ENCODE measurements around the gene EML3.
"Not testable (repeated sequence)": the region's sequence is repeated elsewhere in the genome, so short reads cannot be mapped to it uniquely, and the experiment has no call there.

The EML3 gene, protein sequence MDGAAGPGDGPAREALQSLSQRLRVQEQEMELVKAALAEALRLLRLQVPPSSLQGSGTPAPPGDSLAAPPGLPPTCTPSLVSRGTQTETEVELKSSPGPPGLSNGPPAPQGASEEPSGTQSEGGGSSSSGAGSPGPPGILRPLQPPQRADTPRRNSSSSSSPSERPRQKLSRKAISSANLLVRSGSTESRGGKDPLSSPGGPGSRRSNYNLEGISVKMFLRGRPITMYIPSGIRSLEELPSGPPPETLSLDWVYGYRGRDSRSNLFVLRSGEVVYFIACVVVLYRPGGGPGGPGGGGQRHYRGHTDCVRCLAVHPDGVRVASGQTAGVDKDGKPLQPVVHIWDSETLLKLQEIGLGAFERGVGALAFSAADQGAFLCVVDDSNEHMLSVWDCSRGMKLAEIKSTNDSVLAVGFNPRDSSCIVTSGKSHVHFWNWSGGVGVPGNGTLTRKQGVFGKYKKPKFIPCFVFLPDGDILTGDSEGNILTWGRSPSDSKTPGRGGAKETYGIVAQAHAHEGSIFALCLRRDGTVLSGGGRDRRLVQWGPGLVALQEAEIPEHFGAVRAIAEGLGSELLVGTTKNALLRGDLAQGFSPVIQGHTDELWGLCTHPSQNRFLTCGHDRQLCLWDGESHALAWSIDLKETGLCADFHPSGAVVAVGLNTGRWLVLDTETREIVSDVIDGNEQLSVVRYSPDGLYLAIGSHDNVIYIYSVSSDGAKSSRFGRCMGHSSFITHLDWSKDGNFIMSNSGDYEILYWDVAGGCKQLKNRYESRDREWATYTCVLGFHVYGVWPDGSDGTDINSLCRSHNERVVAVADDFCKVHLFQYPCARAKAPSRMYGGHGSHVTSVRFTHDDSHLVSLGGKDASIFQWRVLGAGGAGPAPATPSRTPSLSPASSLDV

DNA sequence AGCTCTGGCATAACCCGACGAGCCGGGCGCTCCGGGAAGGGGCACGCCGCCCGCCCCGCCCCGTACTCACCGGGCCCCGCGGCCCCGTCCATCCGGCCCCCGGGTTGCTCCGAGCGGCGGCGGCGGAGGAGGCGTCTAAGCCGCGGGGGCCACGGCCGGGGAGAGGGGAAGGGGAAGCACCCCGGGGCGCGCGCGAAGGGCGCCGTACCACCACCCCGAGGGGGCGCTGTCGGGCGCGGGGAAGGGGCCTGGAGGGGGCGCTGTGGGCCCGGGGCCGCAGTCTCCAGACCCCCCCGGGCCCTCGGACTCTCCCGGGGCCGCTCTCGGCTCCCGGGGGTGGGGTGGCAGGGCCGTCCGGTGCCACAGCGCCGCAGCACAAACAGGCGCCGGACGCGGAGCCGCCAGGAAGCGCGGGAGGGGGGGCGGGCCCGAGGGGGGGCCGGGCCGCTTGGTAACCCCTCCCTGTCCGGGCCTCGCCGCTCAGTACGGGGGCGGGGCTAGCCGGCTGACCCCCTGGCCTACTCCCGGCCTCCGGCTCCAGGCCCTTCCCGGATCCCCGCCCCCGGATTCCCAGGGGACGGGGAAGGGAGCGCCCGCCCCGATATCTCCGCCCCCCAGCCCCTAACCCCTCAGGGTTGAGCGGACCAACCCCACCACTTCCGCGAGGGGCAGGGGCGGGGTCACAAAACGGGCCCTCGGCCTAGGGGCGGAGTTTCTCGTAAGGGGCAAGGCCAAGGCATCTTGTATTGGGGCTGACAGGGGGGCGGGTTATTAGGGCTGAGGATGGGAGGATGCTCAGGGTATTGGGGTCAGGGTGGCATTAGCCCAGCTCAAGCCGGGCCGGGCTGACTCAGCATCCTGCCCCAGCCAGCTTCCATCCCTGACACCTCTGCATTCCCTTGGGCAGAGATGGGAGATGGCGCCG is at the start of gene EML3, which contains the start of gene ROM1:
TSS of gene EML3 (minus strand) at position 410 of the 925 bp plus-strand sequence. CDS start at position 92, 318 bp downstream.
TSS of gene ROM1 (plus strand) at position 892 of the 925 bp plus-strand sequence. CDS start at position 917, 25 bp downstream.
- DNase-seq, result peak; percentile 57

DNA sequence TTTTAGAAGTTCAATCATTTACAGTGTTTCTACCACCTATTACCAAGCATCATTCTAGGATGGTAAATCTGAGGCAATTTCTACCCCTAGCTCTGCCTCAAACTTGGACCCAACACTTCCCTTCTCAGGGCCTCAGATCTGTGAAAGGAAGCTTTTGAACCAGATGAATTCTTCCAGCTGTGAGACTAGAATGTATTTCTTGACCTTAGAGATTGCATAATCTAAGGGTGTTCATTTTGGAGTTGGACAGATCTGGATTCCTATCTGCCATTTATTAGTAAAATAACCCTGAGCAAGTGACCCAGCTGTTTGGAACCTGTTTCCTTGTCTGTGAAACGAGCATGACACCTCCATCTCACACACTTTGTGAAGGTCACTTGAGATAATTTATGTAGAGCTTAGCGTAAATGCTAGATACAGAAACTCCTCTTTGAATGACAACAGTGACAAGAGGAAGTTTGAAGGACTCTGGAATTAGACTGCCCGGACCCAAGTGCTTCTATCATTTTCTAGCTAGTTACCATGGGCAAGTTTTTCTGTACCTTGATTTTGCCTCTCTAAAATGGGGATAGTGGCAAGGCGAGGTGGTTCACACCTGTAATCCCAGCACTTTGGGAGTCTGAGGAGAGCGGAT is 44.3 kb upstream of the EML3 start:
- no peak for DNase-seq

- DNase-seq, result no peak
Observed at GRCh38 chr11:62654297-62654696, 41.7 kb upstream of the EML3 start.

DNA sequence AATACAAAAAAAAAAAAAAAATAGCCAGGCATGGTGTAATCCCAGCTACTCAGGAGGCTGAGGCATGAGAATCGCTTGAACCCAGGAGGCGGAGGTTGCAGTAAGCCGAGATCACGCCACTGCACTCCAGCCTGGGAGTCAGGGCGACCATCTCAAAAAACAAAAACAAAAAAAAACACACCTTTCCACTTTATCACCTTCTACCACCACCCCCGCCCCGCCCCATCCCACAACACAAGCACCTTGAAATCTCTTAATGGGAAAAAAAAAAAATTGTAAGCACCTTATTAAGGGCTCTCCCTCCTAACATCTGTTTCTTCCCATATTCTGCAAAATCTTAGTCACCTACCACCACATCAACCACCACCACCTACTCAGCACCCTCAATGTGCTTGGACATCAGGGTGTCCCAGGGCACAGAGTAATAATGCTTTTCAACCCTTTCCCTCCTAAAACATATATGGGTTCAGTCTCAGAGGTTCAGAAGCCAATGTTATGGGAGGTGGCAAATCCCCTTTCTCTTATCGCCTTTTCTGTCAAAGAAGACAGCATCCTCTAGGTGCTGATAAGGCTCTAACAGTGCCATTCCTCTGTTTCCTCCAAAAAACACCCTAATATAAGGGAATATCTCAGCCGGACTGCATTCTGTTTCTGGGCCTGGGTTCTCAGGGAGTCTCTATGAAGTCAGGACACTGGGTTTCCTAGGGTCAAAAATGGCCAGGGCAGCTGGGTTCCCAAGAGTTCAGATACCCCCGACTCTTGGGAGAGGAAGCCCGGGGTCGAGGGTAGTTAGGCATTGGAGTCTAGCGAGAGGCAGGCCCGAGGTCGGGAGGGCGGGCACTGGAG is 39.8 kb upstream of the EML3 start:
- DNase-seq, result no peak

DNA sequence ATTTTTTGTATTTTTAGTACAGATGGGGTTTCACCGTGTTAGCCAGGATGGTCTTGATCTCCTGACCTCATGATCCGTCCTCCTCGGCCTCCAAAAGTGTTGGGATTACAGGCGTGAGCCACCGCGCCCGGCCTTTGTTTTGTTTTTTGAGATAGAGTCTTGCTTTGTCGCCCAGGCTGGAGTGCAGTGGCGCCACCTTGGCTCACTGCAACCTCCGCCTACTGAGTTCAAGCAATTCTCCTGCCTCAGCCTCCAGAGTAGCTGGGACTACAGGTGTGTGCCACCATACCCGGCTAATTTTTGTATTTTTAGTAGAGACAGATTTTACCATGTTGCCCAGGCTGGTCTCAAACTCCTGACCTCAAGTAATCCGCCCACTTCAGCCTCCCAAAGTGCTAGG is 37.7 kb upstream of the EML3 start:
- DNase-seq, result not testable (repeated sequence)

DNA sequence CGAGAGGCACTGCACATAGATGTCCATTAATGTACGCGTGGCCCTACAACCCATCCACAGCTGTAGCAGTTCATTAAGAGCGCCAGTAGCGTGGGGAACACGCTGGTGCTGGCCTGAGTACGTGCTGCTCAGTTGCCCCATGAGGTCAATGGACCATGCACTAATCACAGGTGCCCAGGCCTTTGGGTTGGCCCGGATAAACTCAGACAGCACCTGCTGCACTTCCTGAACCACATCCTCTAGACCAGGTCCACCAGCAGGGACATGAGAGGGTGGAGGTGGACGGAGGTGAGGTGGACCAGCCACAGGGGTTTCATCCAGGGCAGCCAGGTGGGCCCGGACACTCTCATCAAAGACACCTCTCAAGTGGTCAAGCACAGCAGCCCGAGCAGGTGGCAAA is 36.9 kb upstream of the EML3 start:
- no peak for DNase-seq

GRCh38 chr11:62648967-62649364 is 36.4 kb upstream of the EML3 start:
- DNase-seq, result no peak

GRCh38 chr11:62648185-62648966 is 35.8 kb upstream of the EML3 start:
- no peak for DNase-seq

GRCh38 chr11:62647609-62648005 is 35.0 kb upstream of the EML3 start:
- DNase-seq, result no peak

- DNase-seq, result no peak
Observed at GRCh38 chr11:62646825-62647608, 34.4 kb upstream of the EML3 start.

DNA sequence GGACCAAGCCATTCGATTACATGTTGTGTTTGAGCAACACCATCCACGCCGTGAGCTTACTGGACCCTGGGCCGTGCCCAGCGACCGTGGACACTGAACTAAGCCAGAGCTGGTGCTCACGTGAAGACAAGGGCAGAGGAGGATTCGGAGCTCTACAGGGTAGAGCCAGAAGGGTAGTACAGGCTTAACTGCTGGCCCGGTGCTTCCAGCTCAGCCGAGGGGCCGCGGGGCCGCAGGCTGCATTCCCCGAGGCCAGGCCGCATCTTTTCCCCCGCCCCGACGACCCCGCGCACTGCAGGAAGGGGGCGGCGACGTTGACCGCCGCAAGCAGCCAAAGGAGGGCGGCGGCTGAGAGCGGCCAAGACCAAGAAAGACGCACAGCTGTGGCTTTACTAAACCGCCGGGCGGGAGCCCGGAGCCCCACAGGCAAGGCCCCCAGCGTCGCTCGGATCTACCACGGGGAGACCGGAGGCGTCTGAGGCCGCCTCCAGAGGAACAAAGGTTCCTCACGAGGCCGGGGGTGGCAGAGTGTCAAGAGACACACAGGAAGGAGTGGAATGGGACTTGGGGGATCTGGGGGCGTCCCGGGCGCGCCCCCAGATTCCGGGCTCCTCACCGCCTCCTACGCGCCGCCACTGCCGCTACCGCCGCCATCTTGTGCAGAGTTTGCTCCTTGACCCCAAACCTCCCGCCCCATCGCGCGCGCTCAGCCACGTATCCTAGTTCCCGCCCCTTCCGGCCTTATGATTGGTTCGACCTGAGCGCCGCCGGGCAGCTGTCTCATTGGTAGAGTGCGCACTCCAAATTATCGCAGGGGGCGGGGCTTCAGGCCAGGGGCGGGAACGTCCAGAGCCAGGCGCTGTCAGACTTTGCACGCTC is 33.6 kb upstream of the EML3 start, which contains the start of gene GANAB:
TSS of gene GANAB (minus strand) at position 668 of the 879 bp plus-strand sequence. CDS start at position 654, 14 bp downstream.
- DNase-seq, result peak; percentile 99

DNA sequence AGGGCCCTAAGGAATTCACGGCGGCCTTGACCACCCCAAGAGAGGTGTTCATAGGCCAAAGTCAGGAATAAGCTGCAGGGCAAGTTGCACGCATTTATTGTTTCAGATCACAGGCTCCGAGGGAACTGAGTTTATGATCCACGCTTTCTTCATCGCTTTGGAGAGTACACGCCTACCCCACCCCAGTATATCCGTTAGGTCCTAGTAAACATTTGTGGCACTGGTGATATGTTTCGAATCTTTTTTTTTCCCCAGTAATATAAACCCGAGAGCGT is 33.0 kb upstream of the EML3 start:
- DNase-seq, result peak; percentile 24

DNA sequence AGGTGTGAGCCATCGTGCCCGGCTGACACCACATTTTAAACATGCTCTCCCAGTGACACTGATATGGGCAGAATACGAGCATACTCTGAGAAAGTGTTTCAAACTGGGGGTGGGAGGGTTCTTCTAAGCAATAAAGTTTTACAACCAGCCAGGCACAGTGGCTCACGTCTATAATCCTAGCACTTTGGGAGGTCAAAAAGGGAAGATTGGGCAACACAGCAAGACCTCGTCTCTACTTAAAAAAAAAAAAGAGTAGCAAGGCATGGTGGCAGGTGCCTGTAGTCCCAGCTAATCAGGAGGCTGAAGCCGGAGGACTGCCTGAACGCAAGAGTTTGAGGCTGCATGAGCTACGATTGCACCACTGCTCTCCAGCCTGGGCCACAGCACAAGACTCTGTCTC is 31.6 kb upstream of the EML3 start:
- no peak for DNase-seq

DNA sequence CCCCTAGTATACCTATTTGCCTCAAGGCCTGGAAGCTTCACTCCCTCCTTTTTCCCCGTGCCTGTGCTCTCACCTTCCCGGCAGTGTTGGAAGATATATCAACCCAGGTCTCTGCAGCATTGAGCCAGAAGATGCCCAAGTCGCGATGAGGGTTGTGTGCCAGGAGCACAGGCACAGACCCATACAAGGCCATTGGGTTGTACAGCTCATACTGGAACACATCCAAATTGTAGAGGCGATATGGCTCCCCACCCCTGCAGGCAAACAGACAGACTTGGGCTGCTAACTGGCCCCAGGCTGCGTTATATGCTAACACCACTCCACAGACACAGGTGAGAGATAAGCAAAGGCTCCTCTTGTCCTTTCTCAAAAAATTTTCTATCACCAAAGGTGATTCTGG is 19.9 kb upstream of the EML3 start:
- no peak for DNase-seq

DNA sequence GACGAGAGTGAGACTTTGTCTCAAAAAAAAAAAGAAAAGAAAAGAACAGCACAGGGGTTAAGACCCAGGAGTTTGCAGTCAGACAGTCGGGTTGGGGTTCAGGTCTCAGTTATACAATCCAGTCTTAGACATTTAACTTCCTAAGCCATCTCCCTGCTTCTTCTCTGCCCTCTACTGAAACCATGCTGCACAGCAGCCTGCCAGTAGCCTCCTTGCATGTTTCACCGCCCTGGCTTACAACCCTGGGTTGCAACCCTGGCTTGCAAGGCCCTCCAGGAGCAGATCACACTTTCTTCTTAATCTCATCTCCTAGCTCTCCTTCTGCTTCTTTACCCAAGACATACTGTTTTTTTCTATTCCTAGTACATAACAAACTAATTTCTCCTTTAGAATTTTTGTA is 15.1 kb upstream of the EML3 start:
- no peak for DNase-seq

DNA sequence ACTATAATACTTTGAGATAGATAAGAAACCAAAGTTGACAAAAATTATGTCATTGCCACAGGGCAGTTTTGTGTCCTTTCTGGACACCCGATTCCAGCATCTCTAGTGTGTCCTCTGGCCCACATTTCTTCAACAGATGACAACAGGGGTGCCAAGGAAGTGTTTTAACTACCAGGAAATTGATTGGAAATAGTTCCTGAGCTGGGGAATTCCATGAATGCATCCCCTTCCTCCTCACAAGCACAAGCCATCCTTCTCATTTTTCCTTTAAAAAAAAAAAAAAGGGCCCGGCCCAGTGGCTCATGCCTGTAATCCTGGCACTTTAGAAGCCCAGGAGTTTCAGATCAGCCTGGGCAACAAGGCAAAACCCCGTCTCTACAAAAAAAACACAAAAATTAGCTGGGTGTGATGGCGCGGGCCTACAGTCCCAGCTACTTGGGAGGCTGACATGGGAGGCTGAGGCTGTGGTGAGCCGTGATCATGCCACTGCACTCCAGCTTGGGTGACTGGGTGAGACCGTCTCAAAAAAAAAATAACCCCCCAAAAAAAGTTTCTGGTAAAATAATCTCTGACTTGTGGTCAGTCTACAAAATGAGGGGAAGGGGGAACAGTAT is 10.0 kb upstream of the EML3 start:
- DNase-seq, result no peak

- peak; percentile 97 for DNase-seq
Observed at GRCh38 chr11:62621567-62622470, 9.2 kb upstream of the EML3 start, which contains the start of gene B3GAT3. TSS of gene B3GAT3 (minus strand) at chr11:62621986. CDS start at chr11:62621947, 39 bp downstream.
